Measurements from ENCODE around the gene ZNF644.

Gene ZNF644

DNA sequence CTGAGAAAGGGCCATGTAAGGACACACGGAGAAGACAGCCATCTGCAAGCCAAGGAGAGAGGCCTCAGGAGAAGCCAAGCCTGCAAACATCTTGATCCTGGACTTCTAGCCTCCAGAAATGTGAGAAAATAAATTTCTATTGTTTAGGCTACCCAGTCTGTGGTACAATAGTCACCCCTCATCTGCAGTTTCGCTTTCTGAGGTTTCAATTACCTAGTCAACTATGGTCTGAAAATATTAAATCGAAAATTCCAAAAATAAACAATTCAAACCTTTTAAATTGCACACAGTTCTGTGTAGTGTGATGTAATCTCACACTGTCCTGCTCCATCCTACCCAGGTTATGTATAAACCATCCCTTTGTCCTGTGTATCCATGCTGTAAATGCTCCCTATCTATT lies 52.6 kb downstream of the ZNF644 start:
- no CpG with 5 or more reads among the region's 3 CpGs for WGBS (ENCODE audit: extremely low coverage, insufficient coverage, insufficient read length)
- no peak overlapping the region for H2BK120ac ChIP-seq (ENCODE audit: insufficient read depth, low read length, poor library complexity)
- no peak for DNase-seq

DNA sequence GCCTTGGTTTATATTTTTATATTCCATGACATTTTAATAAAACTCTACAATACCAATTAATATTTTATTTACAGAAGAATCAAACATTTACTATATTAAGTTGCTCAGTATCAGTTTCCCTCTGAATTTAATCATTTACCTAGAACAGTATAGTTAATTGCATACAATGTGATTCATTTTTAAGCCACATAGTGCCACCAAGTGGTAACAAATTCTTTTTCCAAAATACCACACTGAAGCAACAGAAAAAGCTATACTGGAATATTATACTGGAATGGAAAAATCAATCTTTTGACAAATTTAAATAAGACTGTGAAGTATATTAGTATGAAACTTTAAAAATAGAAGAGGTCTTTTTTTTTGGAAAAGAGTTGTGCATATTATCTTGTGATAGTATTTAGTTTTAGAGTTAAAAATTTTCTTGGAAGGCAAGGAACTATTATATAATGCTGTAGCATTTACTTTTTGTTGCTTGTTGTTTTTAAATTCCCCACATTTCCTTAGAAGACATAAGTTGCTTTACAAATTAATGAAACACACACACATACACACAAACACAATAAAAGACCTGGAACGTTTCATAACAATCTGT lies 57.3 kb downstream of the ZNF644 start:
- Histone ChIP-seq H4K91ac (ENCODE audit: low read depth, low read length) (no peak overlapping the region), H2BK5ac (ENCODE audit: low read depth, low read length, poor library complexity) (no peak overlapping the region), H3K9me3 (ENCODE audit: insufficient read depth, low read depth, low read length) (no peaks in the 10 kb centered on the region), H3K4ac (ENCODE audit: low read depth, low read length) (no peak overlapping the region), H3K4me3 (ENCODE audit: low read depth, low read length) (no peak overlapping the region), H4K12ac (ENCODE audit: low read depth, low read length) (no peak overlapping the region), H2AFZ (ENCODE audit: insufficient read depth, low read length, poor library complexity) (no peak overlapping the region), H3K4me1 (ENCODE audit: control insufficient read depth in 1 of 2, insufficient read depth in 2 of 2, low read length in 2 of 2) (no peaks in the 10 kb centered on the region), H3K36me3 (ENCODE audit: control insufficient read depth in 1 of 2, insufficient read depth in 2 of 2, low read length in 2 of 2) (no peaks in the 10 kb centered on the region), H4K8ac (ENCODE audit: low read depth, low read length) (no peak overlapping the region), H3K18ac (ENCODE audit: low read length) (no peak overlapping the region), H3K23ac (ENCODE audit: low read length) (no peak overlapping the region), H2BK120ac (ENCODE audit: insufficient read depth, low read length, poor library complexity) (no peak overlapping the region), H3K14ac (ENCODE audit: low read length) (no peak overlapping the region), H3K27ac (ENCODE audit: low read depth, low read length) (no peak overlapping the region), H3K9ac (ENCODE audit: low read length) (no peak overlapping the region), H2BK12ac (ENCODE audit: low read length) (no peak overlapping the region), H3K27me3 (ENCODE audit: insufficient read depth, low read length) (no peaks in the 10 kb centered on the region), H3K79me2 (ENCODE audit: control insufficient read depth, insufficient read depth, low read length, poor library complexity) (no peaks in the 10 kb centered on the region), H3K79me1 (ENCODE audit: low read length) (no peaks in the 10 kb centered on the region), H2AK5ac (ENCODE audit: low read length) (no peak overlapping the region), H3K4me2 (ENCODE audit: low read length) (no peak overlapping the region)
- DNase-seq, result peak in 1 of 2 donors; percentile 49
- no CpG with 5 or more reads among the region's 1 CpG for WGBS (ENCODE audit: extremely low coverage, insufficient coverage, insufficient read length)

More for the DNA sequence above, 52.6 kb downstream of the ZNF644 start:
- Histone ChIP-seq H4K12ac (ENCODE audit: low read depth, low read length) (no peak overlapping the region), H4K8ac (ENCODE audit: low read depth, low read length) (no peak overlapping the region), H2AFZ (ENCODE audit: insufficient read depth, low read length, poor library complexity) (no peak overlapping the region), H3K23ac (ENCODE audit: low read length) (no peak overlapping the region), H3K4me1 (ENCODE audit: control insufficient read depth in 1 of 2, insufficient read depth in 2 of 2, low read length in 2 of 2) (peaks cover 2% of the 10 kb centered on the region in 2 experiments), H4K91ac (ENCODE audit: low read depth, low read length) (no peak overlapping the region), H3K36me3 (ENCODE audit: control insufficient read depth in 1 of 2, insufficient read depth in 2 of 2, low read length in 2 of 2) (peaks cover 5 to 6% of the 10 kb centered on the region in 2 experiments), H3K79me2 (ENCODE audit: control insufficient read depth, insufficient read depth, low read length, poor library complexity) (no peaks in the 10 kb centered on the region), H3K27me3 (ENCODE audit: insufficient read depth, low read length) (no peaks in the 10 kb centered on the region), H2AK5ac (ENCODE audit: low read length) (no peak overlapping the region), H3K4me3 (ENCODE audit: low read depth, low read length) (no peak overlapping the region), H3K14ac (ENCODE audit: low read length) (no peak overlapping the region), H2BK5ac (ENCODE audit: low read depth, low read length, poor library complexity) (no peak overlapping the region), H3K9me3 (ENCODE audit: insufficient read depth, low read depth, low read length) (no peaks in the 10 kb centered on the region), H3K18ac (ENCODE audit: low read length) (no peak overlapping the region), H3K4ac (ENCODE audit: low read depth, low read length) (no peak overlapping the region), H3K4me2 (ENCODE audit: low read length) (no peak overlapping the region), H3K27ac (ENCODE audit: low read depth, low read length) (no peak overlapping the region), H3K79me1 (ENCODE audit: low read length) (no peaks in the 10 kb centered on the region), H3K9ac (ENCODE audit: low read length) (no peak overlapping the region), H2BK12ac (ENCODE audit: low read length) (no peak overlapping the region)

GRCh38 chr1:90963651-90964050 lies 58.2 kb downstream of the ZNF644 start:
- no peak overlapping the region for H4K8ac ChIP-seq (ENCODE audit: low read depth, low read length)
- H3K36me3 ChIP-seq (ENCODE audit: control insufficient read depth in 1 of 2, insufficient read depth in 2 of 2, low read length in 2 of 2), result no peaks in the 10 kb centered on the region
- H3K4me2 ChIP-seq (ENCODE audit: low read length), result no peak overlapping the region
- H2AFZ ChIP-seq (ENCODE audit: insufficient read depth, low read length, poor library complexity), result no peak overlapping the region
- H2AK5ac ChIP-seq (ENCODE audit: low read length), result no peak overlapping the region
- no peak overlapping the region for H3K14ac ChIP-seq (ENCODE audit: low read length)
- no peak overlapping the region for H2BK120ac ChIP-seq (ENCODE audit: insufficient read depth, low read length, poor library complexity)
- no peak for DNase-seq
- H3K27me3 ChIP-seq (ENCODE audit: insufficient read depth, low read length), result no peaks in the 10 kb centered on the region
- no peaks in the 10 kb centered on the region for H3K79me2 ChIP-seq (ENCODE audit: control insufficient read depth, insufficient read depth, low read length, poor library complexity)
- H4K12ac ChIP-seq (ENCODE audit: low read depth, low read length), result no peak overlapping the region
- H4K91ac ChIP-seq (ENCODE audit: low read depth, low read length), result no peak overlapping the region
- no peaks in the 10 kb centered on the region for H3K9me3 ChIP-seq (ENCODE audit: insufficient read depth, low read depth, low read length)
- H2BK5ac ChIP-seq (ENCODE audit: low read depth, low read length, poor library complexity), result no peak overlapping the region
- no peak overlapping the region for H3K23ac ChIP-seq (ENCODE audit: low read length)
- no peak overlapping the region for H3K18ac ChIP-seq (ENCODE audit: low read length)
- H3K27ac ChIP-seq (ENCODE audit: low read depth, low read length), result no peak overlapping the region
- no peak overlapping the region for H3K4ac ChIP-seq (ENCODE audit: low read depth, low read length)
- H3K4me1 ChIP-seq (ENCODE audit: control insufficient read depth in 1 of 2, insufficient read depth in 2 of 2, low read length in 2 of 2), result no peaks in the 10 kb centered on the region
- H2BK12ac ChIP-seq (ENCODE audit: low read length), result no peak overlapping the region
- H3K4me3 ChIP-seq (ENCODE audit: low read depth, low read length), result no peak overlapping the region
- no peaks in the 10 kb centered on the region for H3K79me1 ChIP-seq (ENCODE audit: low read length)
- no CpG with 5 or more reads among the region's 1 CpG for WGBS (ENCODE audit: extremely low coverage, insufficient coverage, insufficient read length)
- no peak overlapping the region for H3K9ac ChIP-seq (ENCODE audit: low read length)

- no CpG with 5 or more reads among the region's 2 CpGs for WGBS (ENCODE audit: extremely low coverage, insufficient coverage, insufficient read length)
- H3K79me2 ChIP-seq (ENCODE audit: control insufficient read depth, insufficient read depth, low read length, poor library complexity), result no peaks in the 10 kb centered on the region
- no peak overlapping the region for H3K23ac ChIP-seq (ENCODE audit: low read length)
- H3K4me3 ChIP-seq (ENCODE audit: low read depth, low read length), result no peak overlapping the region
- no peak overlapping the region for H2BK12ac ChIP-seq (ENCODE audit: low read length)
- no peak for DNase-seq
- no peak overlapping the region for H2AK5ac ChIP-seq (ENCODE audit: low read length)
- no peaks in the 10 kb centered on the region for H3K4me1 ChIP-seq (ENCODE audit: control insufficient read depth in 1 of 2, insufficient read depth in 2 of 2, low read length in 2 of 2)
- H2BK5ac ChIP-seq (ENCODE audit: low read depth, low read length, poor library complexity), result no peak overlapping the region
- no peak overlapping the region for H2BK120ac ChIP-seq (ENCODE audit: insufficient read depth, low read length, poor library complexity)
- no peaks in the 10 kb centered on the region for H3K79me1 ChIP-seq (ENCODE audit: low read length)
- no peaks in the 10 kb centered on the region for H3K9me3 ChIP-seq (ENCODE audit: insufficient read depth, low read depth, low read length)
- no peak overlapping the region for H3K4me2 ChIP-seq (ENCODE audit: low read length)
- no peak overlapping the region for H4K91ac ChIP-seq (ENCODE audit: low read depth, low read length)
- H3K27ac ChIP-seq (ENCODE audit: low read depth, low read length), result no peak overlapping the region
- no peak overlapping the region for H3K18ac ChIP-seq (ENCODE audit: low read length)
- H4K8ac ChIP-seq (ENCODE audit: low read depth, low read length), result no peak overlapping the region
- no peak overlapping the region for H4K12ac ChIP-seq (ENCODE audit: low read depth, low read length)
- no peak overlapping the region for H3K4ac ChIP-seq (ENCODE audit: low read depth, low read length)
- H2AFZ ChIP-seq (ENCODE audit: insufficient read depth, low read length, poor library complexity), result no peak overlapping the region
- no peaks in the 10 kb centered on the region for H3K27me3 ChIP-seq (ENCODE audit: insufficient read depth, low read length)
- H3K14ac ChIP-seq (ENCODE audit: low read length), result no peak overlapping the region
- no peak overlapping the region for H3K9ac ChIP-seq (ENCODE audit: low read length)
- no peaks in the 10 kb centered on the region for H3K36me3 ChIP-seq (ENCODE audit: control insufficient read depth in 1 of 2, insufficient read depth in 2 of 2, low read length in 2 of 2)
Measured at GRCh38 chr1:90963236-90963635, 58.6 kb downstream of the ZNF644 start.

Measured in trophoblast cell (in vitro differentiated cells and primary cell).